Adrenal gland (tissue), 5 donors: ENCODE data around the gene UPK3BL1.
"Not testable (repeated sequence)": the region's sequence is repeated elsewhere in the genome, so short reads cannot be mapped to it uniquely, and the experiment has no call there.

ENCODE experiments used
- CTCF ChIP-seq, 6 experiments: fragments of 450-650 bp in 4 of 6; fragments of 200-600 bp in 2 of 6; sonication (generic) in 1 of 6; IDR thresholded peaks; 1 replicate in 5 of 6; 2 replicates in 1 of 6; pipeline versions ENCODE4 v1.5.1 to v1.8.0; 2016 to 2021; ENCODE audit warnings: antibody characterized with exemption in 6 of 6, mild to moderate bottlenecking in 2 of 6, moderate library complexity in 1 of 6
- POLR2A ChIP-seq, 2 donors: fragments of 450-650 bp; IDR thresholded peaks; one replicate each; pipeline ENCODE4 v1.6.1; 2017; ENCODE audit warnings: antibody characterized with exemption in 2 of 2, mild to moderate bottlenecking in 2 of 2, moderate library complexity in 1 of 2
- donor health status: DM: no; HTN: no; CAD: no.

- not testable (repeated sequence) for TF ChIP-seq CTCF, POLR2A (IDR thresholded peaks at IDR 0.05)
These were observed 7.3 kb upstream of the UPK3BL1 start, which contains the start of gene SPDYE2B for GRCh38 chr7:102649924-102650323.
